ENCODE data around the gene DLG1.

GRCh38 chr3:197104738-197105137 is 193.7 kb downstream of the DLG1 start:
- TF ChIP-seq, protein P1, sequence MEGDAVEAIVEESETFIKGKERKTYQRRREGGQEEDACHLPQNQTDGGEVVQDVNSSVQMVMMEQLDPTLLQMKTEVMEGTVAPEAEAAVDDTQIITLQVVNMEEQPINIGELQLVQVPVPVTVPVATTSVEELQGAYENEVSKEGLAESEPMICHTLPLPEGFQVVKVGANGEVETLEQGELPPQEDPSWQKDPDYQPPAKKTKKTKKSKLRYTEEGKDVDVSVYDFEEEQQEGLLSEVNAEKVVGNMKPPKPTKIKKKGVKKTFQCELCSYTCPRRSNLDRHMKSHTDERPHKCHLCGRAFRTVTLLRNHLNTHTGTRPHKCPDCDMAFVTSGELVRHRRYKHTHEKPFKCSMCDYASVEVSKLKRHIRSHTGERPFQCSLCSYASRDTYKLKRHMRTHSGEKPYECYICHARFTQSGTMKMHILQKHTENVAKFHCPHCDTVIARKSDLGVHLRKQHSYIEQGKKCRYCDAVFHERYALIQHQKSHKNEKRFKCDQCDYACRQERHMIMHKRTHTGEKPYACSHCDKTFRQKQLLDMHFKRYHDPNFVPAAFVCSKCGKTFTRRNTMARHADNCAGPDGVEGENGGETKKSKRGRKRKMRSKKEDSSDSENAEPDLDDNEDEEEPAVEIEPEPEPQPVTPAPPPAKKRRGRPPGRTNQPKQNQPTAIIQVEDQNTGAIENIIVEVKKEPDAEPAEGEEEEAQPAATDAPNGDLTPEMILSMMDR (IDR thresholded peaks at IDR 0.05) = no peak
- TF ChIP-seq POLR2AphosphoS5 (IDR thresholded peaks at IDR 0.05) (no peak), EP300 (IDR thresholded peaks at IDR 0.05; ENCODE audit: low read depth) (no peak), POLR2A (IDR thresholded peaks at IDR 0.05) (no peak)

Data from transverse colon (tissue), 4 donors.